SK-N-SH (cell line): Measurements from ENCODE around the gene ZNF277. TPM values are rescaled to one million over a fixed set of nuclear protein-coding genes. Genes with fewer than 3 reads are reported as not detected.

Experiments
- CTCF ChIA-PET: fragments of 300-600, 350-600 bp; formaldehyde crosslinking; extraction: SDS; loops from one replicate; lab custom pipeline; 2021; lab: Yijun Ruan, JAX
- POLR2A ChIA-PET: fragments of 350-600 bp; sonication (Branson Sonifier 250); formaldehyde crosslinking; extraction: SDS; loops from one replicate; lab custom pipeline; 2020; ENCODE audit warnings: antibody characterized with exemption, inconsistent platforms; lab: Yijun Ruan, JAX
- DNase-seq: peaks from one replicate; pipeline ENCODE4 v3.0.0; 2012
- H2AFZ ChIP-seq: fragments of 200-600 bp; sonication (generic); 2 replicates; pipeline ENCODE4 v1.8.1; 2016; ENCODE audit warnings: antibody characterized with exemption, mild to moderate bottlenecking, low read depth
- H3F3A ChIP-seq: fragments of 200-600 bp; sonication (generic); replicated peaks from 2 replicates; pipeline ENCODE3; 2016; ENCODE audit warnings: antibody characterized with exemption, mild to moderate bottlenecking; ENCODE audit not compliant: insufficient read depth
- H3K27ac ChIP-seq, 2 experiments: fragments of 200-500 bp in 1 of 2; fragments of 200-600 bp in 1 of 2; sonication (Bioruptor generic) in 1 of 2; sonication (generic), shearing (Covaris generic) in 1 of 2; 2 replicates each; pipeline versions ENCODE4 v1.5.1 to v1.6.1; 2014 to 2016; ENCODE audit warnings: low read depth in 2 of 2, inconsistent platforms in 1 of 2, low read length in 1 of 2, mild to moderate bottlenecking in 1 of 2, mixed read lengths in 1 of 2
- H3K27me3 ChIP-seq: fragments of 200-600 bp; sonication (generic), shearing (Covaris generic); 2 replicates; pipeline ENCODE4 v1.6.1; 2016; ENCODE audit warnings: mixed run types; ENCODE audit not compliant: insufficient read depth
- H3K36me3 ChIP-seq, 2 experiments: fragments of 200-500 bp in 1 of 2; fragments of 200-600 bp in 1 of 2; sonication (Bioruptor generic) in 1 of 2; sonication (generic) in 1 of 2; replicated peaks in 1 of 2; 2 replicates each; pipeline versions ENCODE3 to v1.5.1; 2014 to 2016; ENCODE audit warnings: low read length in 1 of 2, mild to moderate bottlenecking in 1 of 2; ENCODE audit not compliant: insufficient read depth in 2 of 2, control insufficient read depth in 1 of 2
- H3K4me1 ChIP-seq, 2 experiments: fragments of 200-500 bp in 1 of 2; fragments of 200-600 bp in 1 of 2; sonication (Bioruptor generic) in 1 of 2; sonication (generic), shearing (Covaris generic) in 1 of 2; 2 replicates each; pipeline versions ENCODE4 v1.5.1 to v1.6.1; 2014 to 2016; ENCODE audit warnings: low read depth in 1 of 2, low read length in 1 of 2, mixed run types in 1 of 2; ENCODE audit not compliant: insufficient read depth in 2 of 2, control insufficient read depth in 1 of 2
- H3K4me2 ChIP-seq: fragments of 200-600 bp; sonication (generic), shearing (Covaris generic); 2 replicates; pipeline ENCODE4 v1.6.1; 2017; ENCODE audit warnings: mixed run types
- H3K4me3 ChIP-seq, 2 experiments: fragments of 200-500 bp in 1 of 2; fragments of 200-600 bp in 1 of 2; sonication (Bioruptor generic) in 1 of 2; sonication (generic), shearing (Covaris generic) in 1 of 2; 2 replicates each; pipeline versions ENCODE4 v1.5.1 to v1.8.1; 2014 to 2016; ENCODE audit warnings: low read depth in 2 of 2, inconsistent platforms in 1 of 2, low read length in 1 of 2, mild to moderate bottlenecking in 1 of 2, mixed read lengths in 1 of 2, moderate library complexity in 1 of 2
- H3K79me2 ChIP-seq: fragments of 200-600 bp; sonication (generic); 2 replicates; pipeline ENCODE4 v1.8.1; 2017; ENCODE audit warnings: mild to moderate bottlenecking; ENCODE audit not compliant: insufficient read depth
- H3K9ac ChIP-seq: fragments of 200-600 bp; sonication (generic); 2 replicates; pipeline ENCODE4 v1.6.1; 2017; ENCODE audit warnings: mixed run types
- H3K9me2 ChIP-seq: fragments of 200-600 bp; sonication (generic); 2 replicates; pipeline ENCODE4 v1.6.1; 2017; ENCODE audit warnings: mixed run types
- H3K9me3 ChIP-seq: fragments of 200-600 bp; sonication (generic); 2 replicates; pipeline ENCODE4 v1.6.1; 2017; ENCODE audit warnings: mixed run types, mild to moderate bottlenecking, moderate library complexity
- H4K20me1 ChIP-seq: fragments of 200-600 bp; sonication (generic); 2 replicates; pipeline ENCODE4 v1.6.1; 2017; ENCODE audit warnings: mild to moderate bottlenecking, mixed run types; ENCODE audit not compliant: insufficient read depth
- EP300 ChIP-seq, 2 experiments: IDR thresholded peaks; 2 replicates each; pipeline versions ENCODE4 v1.4.0 to v1.6.1; 2012; ENCODE audit warnings: borderline replicate concordance in 1 of 2, low read depth in 1 of 2, low read length in 1 of 2
- EZH2phosphoT487 ChIP-seq: fragments of 200-600 bp; sonication (generic); IDR thresholded peaks from 2 replicates; pipeline ENCODE4 v1.6.1; 2017; ENCODE audit warnings: low read depth, mixed run types, mild to moderate bottlenecking, antibody characterized with exemption, moderate library complexity, borderline replicate concordance
- GABPA ChIP-seq: IDR thresholded peaks from 2 replicates; pipeline ENCODE4 v1.4.0; 2012; ENCODE audit warnings: low read depth, mild to moderate bottlenecking
- GATA2 ChIP-seq: sonication (generic); formaldehyde crosslinking; IDR thresholded peaks from 2 replicates; pipeline ENCODE4 v1.5.0; 2020; ENCODE audit warnings: mild to moderate bottlenecking, missing genetic modification reagents
- JUND ChIP-seq: IDR thresholded peaks from 2 replicates; pipeline ENCODE4 v1.4.0; 2012
- MEF2A ChIP-seq: IDR thresholded peaks from 2 replicates; pipeline ENCODE4 v1.4.0; 2012; ENCODE audit warnings: low read depth, borderline replicate concordance
- NFIC ChIP-seq: IDR thresholded peaks from 2 replicates; pipeline ENCODE4 v1.4.0; 2012; ENCODE audit warnings: borderline replicate concordance
- POLR2AphosphoS5 ChIP-seq: IDR thresholded peaks from 2 replicates; pipeline ENCODE4 v1.6.1; 2012; ENCODE audit warnings: low read depth, low read length
- RAD21 ChIP-seq: IDR thresholded peaks from 2 replicates; pipeline ENCODE4 v1.6.1; 2012; ENCODE audit warnings: mild to moderate bottlenecking, low read length
- RCOR1 ChIP-seq: fragments of 150-350 bp; IDR thresholded peaks from 2 replicates; pipeline ENCODE4 v1.6.1; 2017; ENCODE audit warnings: antibody characterized with exemption, low read length
- RXRA ChIP-seq: IDR thresholded peaks from 2 replicates; pipeline ENCODE4 v1.4.0; 2012; ENCODE audit warnings: low read depth, mild to moderate bottlenecking, borderline replicate concordance
- SMC3 ChIP-seq: IDR thresholded peaks from 2 replicates; pipeline ENCODE4 v1.6.1; 2012; ENCODE audit warnings: low read depth, low read length, improper control_type of control experiment
- YY1 ChIP-seq: IDR thresholded peaks from 2 replicates; pipeline ENCODE4 v1.4.0; 2012; ENCODE audit warnings: low read depth, mild to moderate bottlenecking
- WGBS: methylation state at CpG from one replicate; pipeline ENCODE4 v1.1.6; 2017; ENCODE audit warnings: low lambda C conversion rate; 5-methylcytosine and 5-hydroxymethylcytosine counted together
- polyA plus RNA-seq, 3 experiments: library from polyadenylated mRNA; depleted of rRNA; stranded (reverse); fragments of >200 nt; gene quantifications; 2 replicates each; pipeline ENCODE4 v1.2.3, GENCODE V29; 2012
- TF ChIP-seq, protein P1 (sequence below): IDR thresholded peaks from 2 replicates; pipeline ENCODE4; 2012
- TF ChIP-seq, protein P2 (sequence below): IDR thresholded peaks from 2 replicates; pipeline ENCODE4 v1.6.1; 2012; ENCODE audit warnings: mild to moderate bottlenecking, low read depth, low read length, moderate library complexity
- TF ChIP-seq, protein P3 (sequence below): fragments of 150-350 bp; IDR thresholded peaks from 2 replicates; pipeline ENCODE4 v1.6.1; 2017; ENCODE audit warnings: antibody characterized with exemption, low read length, low read depth, borderline replicate concordance
- TF ChIP-seq, protein P4 (sequence below): fragments of 150-350 bp; IDR thresholded peaks from 2 replicates; pipeline ENCODE4 v1.6.1; 2016; ENCODE audit warnings: mild to moderate bottlenecking, low read depth, low read length

Gene ZNF277
- polyA plus RNA-seq, 1 of the 3 experiments (the other 2 are of a cell fraction): 11.5 TPM

DNA sequence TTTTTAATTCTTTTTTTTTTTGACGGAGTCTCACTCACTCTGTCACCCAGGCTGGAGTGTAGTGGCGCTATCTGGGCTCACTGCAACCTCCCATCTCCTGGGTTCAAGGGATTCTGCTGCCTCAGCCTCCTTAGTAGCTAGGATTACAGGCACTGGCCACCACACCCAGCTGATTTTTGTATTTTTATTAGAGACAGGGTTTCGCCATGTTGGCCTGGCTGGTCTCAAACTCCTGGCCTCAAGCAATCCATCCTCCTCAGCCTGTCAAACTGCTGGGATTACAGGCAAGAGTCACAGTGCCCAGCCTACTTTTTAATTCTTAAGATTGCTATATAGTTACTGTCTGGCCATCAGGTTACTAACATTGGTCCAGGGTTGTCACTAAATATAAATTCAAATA lies 59.6 kb downstream of the ZNF277 start:
- TF ChIP-seq POLR2AphosphoS5 (no peak), NFIC (no peak), RAD21 (no peak), EZH2phosphoT487 (no peak), MEF2A (no peak), RXRA (no peak), GATA2 (CRISPR knock-in tag) (no peak), SMC3 (no peak), RCOR1 (no peak), GABPA (no peak), EP300 (IDR thresholded peaks at IDR 0.05; ENCODE audit: borderline replicate concordance in 1 of 2, low read depth in 1 of 2, low read length in 1 of 2) (no peak), YY1 (no peak), JUND (no peak)
- TF ChIP-seq, protein P1, sequence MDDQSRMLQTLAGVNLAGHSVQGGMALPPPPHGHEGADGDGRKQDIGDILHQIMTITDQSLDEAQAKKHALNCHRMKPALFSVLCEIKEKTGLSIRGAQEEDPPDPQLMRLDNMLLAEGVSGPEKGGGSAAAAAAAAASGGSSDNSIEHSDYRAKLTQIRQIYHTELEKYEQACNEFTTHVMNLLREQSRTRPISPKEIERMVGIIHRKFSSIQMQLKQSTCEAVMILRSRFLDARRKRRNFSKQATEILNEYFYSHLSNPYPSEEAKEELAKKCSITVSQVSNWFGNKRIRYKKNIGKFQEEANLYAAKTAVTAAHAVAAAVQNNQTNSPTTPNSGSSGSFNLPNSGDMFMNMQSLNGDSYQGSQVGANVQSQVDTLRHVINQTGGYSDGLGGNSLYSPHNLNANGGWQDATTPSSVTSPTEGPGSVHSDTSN: no peak
- TF ChIP-seq, protein P2, sequence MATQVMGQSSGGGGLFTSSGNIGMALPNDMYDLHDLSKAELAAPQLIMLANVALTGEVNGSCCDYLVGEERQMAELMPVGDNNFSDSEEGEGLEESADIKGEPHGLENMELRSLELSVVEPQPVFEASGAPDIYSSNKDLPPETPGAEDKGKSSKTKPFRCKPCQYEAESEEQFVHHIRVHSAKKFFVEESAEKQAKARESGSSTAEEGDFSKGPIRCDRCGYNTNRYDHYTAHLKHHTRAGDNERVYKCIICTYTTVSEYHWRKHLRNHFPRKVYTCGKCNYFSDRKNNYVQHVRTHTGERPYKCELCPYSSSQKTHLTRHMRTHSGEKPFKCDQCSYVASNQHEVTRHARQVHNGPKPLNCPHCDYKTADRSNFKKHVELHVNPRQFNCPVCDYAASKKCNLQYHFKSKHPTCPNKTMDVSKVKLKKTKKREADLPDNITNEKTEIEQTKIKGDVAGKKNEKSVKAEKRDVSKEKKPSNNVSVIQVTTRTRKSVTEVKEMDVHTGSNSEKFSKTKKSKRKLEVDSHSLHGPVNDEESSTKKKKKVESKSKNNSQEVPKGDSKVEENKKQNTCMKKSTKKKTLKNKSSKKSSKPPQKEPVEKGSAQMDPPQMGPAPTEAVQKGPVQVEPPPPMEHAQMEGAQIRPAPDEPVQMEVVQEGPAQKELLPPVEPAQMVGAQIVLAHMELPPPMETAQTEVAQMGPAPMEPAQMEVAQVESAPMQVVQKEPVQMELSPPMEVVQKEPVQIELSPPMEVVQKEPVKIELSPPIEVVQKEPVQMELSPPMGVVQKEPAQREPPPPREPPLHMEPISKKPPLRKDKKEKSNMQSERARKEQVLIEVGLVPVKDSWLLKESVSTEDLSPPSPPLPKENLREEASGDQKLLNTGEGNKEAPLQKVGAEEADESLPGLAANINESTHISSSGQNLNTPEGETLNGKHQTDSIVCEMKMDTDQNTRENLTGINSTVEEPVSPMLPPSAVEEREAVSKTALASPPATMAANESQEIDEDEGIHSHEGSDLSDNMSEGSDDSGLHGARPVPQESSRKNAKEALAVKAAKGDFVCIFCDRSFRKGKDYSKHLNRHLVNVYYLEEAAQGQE: no peak
- TF ChIP-seq, protein P3, sequence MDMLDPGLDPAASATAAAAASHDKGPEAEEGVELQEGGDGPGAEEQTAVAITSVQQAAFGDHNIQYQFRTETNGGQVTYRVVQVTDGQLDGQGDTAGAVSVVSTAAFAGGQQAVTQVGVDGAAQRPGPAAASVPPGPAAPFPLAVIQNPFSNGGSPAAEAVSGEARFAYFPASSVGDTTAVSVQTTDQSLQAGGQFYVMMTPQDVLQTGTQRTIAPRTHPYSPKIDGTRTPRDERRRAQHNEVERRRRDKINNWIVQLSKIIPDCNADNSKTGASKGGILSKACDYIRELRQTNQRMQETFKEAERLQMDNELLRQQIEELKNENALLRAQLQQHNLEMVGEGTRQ: no peak
- TF ChIP-seq, protein P4, sequence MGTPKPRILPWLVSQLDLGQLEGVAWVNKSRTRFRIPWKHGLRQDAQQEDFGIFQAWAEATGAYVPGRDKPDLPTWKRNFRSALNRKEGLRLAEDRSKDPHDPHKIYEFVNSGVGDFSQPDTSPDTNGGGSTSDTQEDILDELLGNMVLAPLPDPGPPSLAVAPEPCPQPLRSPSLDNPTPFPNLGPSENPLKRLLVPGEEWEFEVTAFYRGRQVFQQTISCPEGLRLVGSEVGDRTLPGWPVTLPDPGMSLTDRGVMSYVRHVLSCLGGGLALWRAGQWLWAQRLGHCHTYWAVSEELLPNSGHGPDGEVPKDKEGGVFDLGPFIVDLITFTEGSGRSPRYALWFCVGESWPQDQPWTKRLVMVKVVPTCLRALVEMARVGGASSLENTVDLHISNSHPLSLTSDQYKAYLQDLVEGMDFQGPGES: no peak
- TF ChIP-seq, all 33 proteins: peak for 0
- no peak for DNase-seq
- no peak overlapping the region for H3K27ac ChIP-seq
- H3K9ac ChIP-seq: no peak overlapping the region
- H3K4me3 ChIP-seq: no peak overlapping the region
- no peaks in the 10 kb centered on the region for H3F3A ChIP-seq
- WGBS: 100% methylated on average over 3 of the region's 3 CpGs
- H3K4me1 ChIP-seq: peaks cover 3 to 5% of the 10 kb centered on the region in 2 experiments; a peak in 3 of 4 replicates
- no peaks in the 10 kb centered on the region for H3K9me3 ChIP-seq
- no peaks in the 10 kb centered on the region; the same call in 1 of the 2 replicates for H3K79me2 ChIP-seq
- peaks cover 0 to 3% of the 10 kb centered on the region in 2 experiments for H3K36me3 ChIP-seq
- ChIA-PET POLR2A (no interaction called here), CTCF (interaction anchor here (3.1 kb wide), 1 partner anchor 10 kb away, joined by 8 read pairs; no protein-coding TSS in a partner anchor)
- H4K20me1 ChIP-seq: no peaks in the 10 kb centered on the region
- no peaks in the 10 kb centered on the region for H3K9me2 ChIP-seq
- no peak overlapping the region for H3K4me2 ChIP-seq
- no peaks in the 10 kb centered on the region for H3K27me3 ChIP-seq
- no peak overlapping the region for H2AFZ ChIP-seq
